ENCODE results near the gene SELENON. TPM values are rescaled to one million over a fixed set of nuclear protein-coding genes. Genes with fewer than 3 reads are reported as not detected.

SELENON gene
- total and polyA plus RNA-seq, 9 of the 15 experiments (the other 6 are each of a cell fraction or from before 2014, with no cell fraction given): 0.43 to 26.7 (median 7.0) TPM

- TF ChIP-seq MGA (IDR thresholded peaks at IDR 0.05): peak; percentile 81
- no peak for TF ChIP-seq PURB (CRISPR knock-in tag; IDR thresholded peaks at IDR 0.05; ENCODE audit: low read depth)
- TF ChIP-seq TSHZ1 (CRISPR knock-in tag; IDR thresholded peaks at IDR 0.05): no peak
- TF ChIP-seq KAT2B (IDR thresholded peaks at IDR 0.05; ENCODE audit: low read depth, low read length): no peak
- no peak for TF ChIP-seq ATF1 (CRISPR knock-in tag; IDR thresholded peaks at IDR 0.05)
- no peak for TF ChIP-seq ATF1 (tag; IDR thresholded peaks at IDR 0.05)
- TF ChIP-seq CTCF (IDR thresholded peaks at IDR 0.05 in 2 of 3, conservative IDR thresholded peaks at IDR 0.05 in 1 of 3; ENCODE audit: insufficient read depth in 2 of 3, low read depth in 1 of 3, low read length in 3 of 3): no peak
- TF ChIP-seq TCF3 (CRISPR knock-in tag; IDR thresholded peaks at IDR 0.05): no peak
- TF ChIP-seq RAD51 (IDR thresholded peaks at IDR 0.05; ENCODE audit: borderline replicate concordance, low read depth): no peak
Observed at GRCh38 chr1:25820247-25821111, 20.5 kb downstream of the SELENON start (continued).

All from K562 (cell line).